ENCODE data around the gene MLLT3.

- TF ChIP-seq ZNF274 (IDR thresholded peaks at IDR 0.05; ENCODE audit: borderline replicate concordance, extremely low read depth, low read length) (no peak), RBBP5 (IDR thresholded peaks at IDR 0.05; ENCODE audit: borderline replicate concordance, low read depth, low read length) (no peak), RNF2 (IDR thresholded peaks at IDR 0.05; ENCODE audit: borderline replicate concordance, low read depth, low read length, missing control alignments, poor library complexity, severe bottlenecking) (no peak), CTCF (IDR thresholded peaks at IDR 0.05; ENCODE audit: control extremely low read depth in 1 of 3, insufficient read depth in 1 of 3, low read depth in 1 of 3, low read length in 3 of 3) (no peak), HDAC6 (IDR thresholded peaks at IDR 0.05; ENCODE audit: low read depth, low read length) (no peak), EGR1 (IDR thresholded peaks at IDR 0.05; ENCODE audit: borderline replicate concordance, low read depth, low read length) (no peak), CREB1 (IDR thresholded peaks at IDR 0.05) (no peak), USF2 (IDR thresholded peaks at IDR 0.05; ENCODE audit: low read length) (no peak), POLR2A (IDR thresholded peaks at IDR 0.05; ENCODE audit: control extremely low read depth in 1 of 2, low read depth in 2 of 2, low read length in 2 of 2) (no peak), EP300 (IDR thresholded peaks at IDR 0.05; ENCODE audit: borderline replicate concordance in 1 of 2, low read depth in 2 of 2, low read length in 2 of 2) (no peak), NRF1 (IDR thresholded peaks at IDR 0.05; ENCODE audit: low read depth, low read length) (no peak), HDAC2 (IDR thresholded peaks at IDR 0.05; ENCODE audit: borderline replicate concordance in 1 of 2, low read depth in 2 of 2, low read length in 2 of 2) (no peak), MAX (IDR thresholded peaks at IDR 0.05) (no peak)
- TF ChIP-seq, protein P1, sequence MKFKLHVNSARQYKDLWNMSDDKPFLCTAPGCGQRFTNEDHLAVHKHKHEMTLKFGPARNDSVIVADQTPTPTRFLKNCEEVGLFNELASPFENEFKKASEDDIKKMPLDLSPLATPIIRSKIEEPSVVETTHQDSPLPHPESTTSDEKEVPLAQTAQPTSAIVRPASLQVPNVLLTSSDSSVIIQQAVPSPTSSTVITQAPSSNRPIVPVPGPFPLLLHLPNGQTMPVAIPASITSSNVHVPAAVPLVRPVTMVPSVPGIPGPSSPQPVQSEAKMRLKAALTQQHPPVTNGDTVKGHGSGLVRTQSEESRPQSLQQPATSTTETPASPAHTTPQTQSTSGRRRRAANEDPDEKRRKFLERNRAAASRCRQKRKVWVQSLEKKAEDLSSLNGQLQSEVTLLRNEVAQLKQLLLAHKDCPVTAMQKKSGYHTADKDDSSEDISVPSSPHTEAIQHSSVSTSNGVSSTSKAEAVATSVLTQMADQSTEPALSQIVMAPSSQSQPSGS (IDR thresholded peaks at IDR 0.05; ENCODE audit: low read length), result no peak
Measured at GRCh38 chr9:20358207-20358606, 264.1 kb downstream of the MLLT3 start.

Measured in H1 (cell line).